ENCODE data around the gene CCDC7.

DNA sequence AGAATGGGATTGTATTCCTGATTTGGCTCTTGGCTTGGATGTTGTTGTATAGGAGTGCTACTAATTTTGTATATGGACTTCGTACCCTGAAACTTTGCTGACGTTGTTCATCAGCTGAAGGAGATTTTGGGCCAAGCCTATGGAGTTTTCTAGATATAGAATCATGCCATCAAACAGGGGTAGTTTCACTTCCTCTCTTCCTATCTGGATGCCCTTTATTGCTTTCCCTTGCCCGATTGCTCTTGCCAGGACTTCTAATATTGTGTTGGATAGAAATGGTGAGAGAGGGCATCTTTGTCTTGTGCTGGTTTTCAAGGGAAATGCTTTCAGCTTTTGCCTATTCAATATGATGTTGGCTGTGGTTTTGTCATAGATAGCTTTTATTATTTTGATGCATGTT is 92.3 kb downstream of the CCDC7 start:
- TF ChIP-seq EZH2 (IDR thresholded peaks at IDR 0.05; ENCODE audit: insufficient read depth, poor library complexity, severe bottlenecking), result no peak
- TF ChIP-seq EZH2phosphoT487 (IDR thresholded peaks at IDR 0.05; ENCODE audit: insufficient read depth, low read depth), result no peak

All from GM23248 (cell line).